Activated naive CD4-positive, alpha-beta T cell (primary cell): ENCODE data around the gene PBXIP1.

Source experiments
- DNase-seq, 4 experiments: peaks; one replicate each; lab custom pipeline; 2025; lab: John Stamatoyannopoulos, UW

Gene PBXIP1

DNA sequence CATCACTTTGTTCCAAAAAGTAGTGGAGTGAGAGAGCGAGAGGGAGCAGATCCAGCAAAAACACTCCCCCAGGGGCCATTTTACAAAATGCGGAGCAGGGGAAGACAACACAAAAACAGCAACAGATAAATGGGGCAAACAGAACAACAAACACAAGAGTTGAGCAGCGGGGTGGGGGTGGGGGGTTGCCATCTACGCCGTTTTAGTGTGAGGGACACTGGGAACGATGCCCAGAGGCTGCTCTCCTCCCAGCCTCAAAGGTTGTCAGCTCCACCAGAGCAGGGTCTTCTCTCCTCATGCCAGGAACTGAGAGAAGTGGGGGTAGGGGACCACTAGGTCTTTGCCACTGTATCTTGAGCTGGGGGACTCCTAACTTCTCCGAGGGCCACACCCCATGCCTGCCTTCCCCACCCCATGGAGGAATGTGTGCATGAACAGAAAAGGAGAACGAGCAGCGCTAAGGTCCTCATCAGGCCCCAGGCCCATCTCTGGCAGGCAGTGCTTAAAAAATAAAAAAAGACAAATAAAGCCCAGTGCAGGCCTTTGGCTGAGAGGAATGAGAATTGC lies 1.3 kb upstream of the PBXIP1 start:
- no peak for DNase-seq

- no peak for DNase-seq
Observed at GRCh38 chr1:154956544-154956941, 644 bp upstream of the PBXIP1 start.

DNA sequence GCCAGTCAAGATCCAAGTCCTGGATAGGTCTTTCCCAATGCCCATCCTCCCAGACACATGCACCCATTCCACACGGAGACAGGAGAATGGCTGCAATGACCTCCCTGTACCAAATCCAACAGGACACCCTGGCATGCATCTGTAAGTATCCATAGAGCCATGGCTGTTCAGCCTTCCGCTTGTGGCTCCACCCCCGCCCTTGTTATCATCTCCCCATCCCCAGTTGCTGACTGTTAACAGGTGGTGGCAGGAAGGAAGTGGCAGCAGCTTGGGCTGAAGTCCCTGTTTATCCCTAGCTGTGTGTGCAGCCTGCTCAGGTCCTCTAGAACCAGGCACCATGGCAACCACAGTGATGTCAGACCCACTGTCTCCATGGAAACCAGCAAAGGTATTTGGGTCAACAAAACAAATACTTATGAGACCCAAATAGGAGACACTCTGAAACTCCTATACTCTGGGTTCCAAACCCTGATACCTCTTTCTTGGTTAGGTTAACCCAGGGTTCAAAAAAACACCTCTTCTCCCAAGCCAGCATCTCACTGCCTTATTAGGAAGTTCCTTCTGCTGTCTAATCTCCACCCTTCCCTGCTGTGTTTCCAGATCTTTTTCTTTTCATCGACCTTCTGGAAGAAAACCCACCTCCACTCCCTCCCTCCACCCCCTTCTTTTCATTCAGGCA lies 721 bp downstream of the PBXIP1 start:
- peak; percentile 21 to 80 (median 61) for DNase-seq

DNA sequence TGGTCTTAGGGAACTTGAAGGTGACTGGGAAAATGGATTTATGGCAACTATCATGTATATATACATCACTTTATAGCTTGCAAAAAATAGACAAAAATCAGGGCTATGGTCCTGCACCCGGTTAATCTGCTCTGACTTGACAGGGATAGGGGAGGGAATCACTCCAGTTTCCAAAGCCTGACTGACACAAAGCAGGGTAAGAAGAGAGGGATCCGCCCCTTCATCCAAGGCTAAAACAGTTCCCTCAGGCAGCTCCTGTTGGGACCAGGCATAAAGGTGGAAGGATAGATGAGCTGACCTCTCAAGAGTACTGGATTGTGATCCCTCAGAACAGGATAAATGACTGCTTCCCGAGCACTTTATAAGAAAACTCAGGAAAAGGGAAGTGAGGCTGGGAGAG lies 1.4 kb downstream of the PBXIP1 start:
- DNase-seq = no peak

GRCh38 chr1:154953611-154954038 lies 2.3 kb downstream of the PBXIP1 start:
- DNase-seq = no peak

- DNase-seq = no peak
Observed at GRCh38 chr1:154952664-154953063, 3.2 kb downstream of the PBXIP1 start.

- peak in 3 of 4 experiments; percentile 20 to 51 (median 23) for DNase-seq
Observed at GRCh38 chr1:154951901-154952657, 3.8 kb downstream of the PBXIP1 start.

DNA sequence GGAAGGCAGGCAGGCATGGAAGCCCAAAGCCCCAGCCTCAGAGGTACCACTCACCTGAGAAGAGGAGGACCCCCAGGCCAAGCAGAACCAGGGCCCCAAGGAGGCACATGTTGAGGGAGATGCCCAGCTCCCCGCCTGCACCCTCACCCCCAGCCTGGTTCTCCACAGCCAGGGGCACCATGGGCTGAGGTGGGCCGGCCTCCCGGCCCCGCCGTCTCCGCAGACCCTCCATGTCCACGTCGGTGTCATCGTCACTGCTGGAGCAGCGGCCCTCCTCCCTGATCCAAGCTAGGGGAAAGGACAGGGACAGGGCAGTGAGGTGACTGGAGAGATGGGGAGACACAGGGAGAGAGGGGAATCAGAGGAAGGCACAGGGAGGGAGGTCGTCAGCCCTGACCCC lies 7.8 kb downstream of the PBXIP1 start:
- DNase-seq = no peak

DNA sequence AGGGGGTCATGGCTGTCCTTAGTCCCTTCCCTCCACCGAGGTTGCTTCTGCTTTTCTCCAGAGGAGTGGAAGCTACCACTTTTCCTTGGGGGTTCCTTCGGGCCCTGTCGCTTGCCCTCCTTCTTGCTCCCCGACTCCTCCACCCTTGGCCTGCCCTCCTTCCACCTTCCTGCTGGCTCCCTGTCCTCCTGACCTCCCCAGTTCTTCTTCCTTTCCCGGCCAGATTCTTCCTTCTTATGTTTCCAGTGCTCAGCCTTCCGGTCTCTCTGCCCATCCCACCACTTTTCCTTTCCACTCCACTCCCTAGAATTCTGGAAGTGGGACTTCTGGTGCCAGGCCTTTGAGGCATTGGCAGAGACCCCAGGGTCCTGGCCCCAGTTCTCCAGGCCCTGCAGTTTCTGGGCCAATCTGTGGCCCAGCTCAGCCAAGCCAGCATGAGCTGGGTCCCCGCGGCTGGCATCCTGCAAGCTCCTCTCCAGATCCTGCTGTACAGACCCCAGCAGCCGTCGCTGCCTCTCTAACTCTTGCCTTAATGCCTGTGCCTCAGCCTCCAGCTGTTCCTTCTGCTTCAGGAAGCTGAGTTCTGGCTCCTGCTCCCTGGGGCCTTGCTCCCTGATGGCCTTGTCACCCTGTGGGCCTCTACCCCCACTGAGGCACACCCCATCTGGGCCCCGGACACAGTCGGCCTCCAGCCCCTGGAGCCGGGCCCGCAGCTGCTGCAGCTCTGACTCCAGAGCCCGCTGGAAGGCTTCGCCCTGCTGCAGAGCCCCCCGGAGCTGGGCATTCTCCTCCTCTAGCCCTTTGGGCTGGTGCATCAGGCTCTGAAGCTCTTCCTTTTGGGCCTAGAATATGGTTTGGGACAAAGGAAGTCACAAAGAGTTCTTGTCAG lies 9.7 kb downstream of the PBXIP1 start:
- DNase-seq = no peak

- no peak for DNase-seq
Observed at GRCh38 chr1:154945160-154945961, 10.5 kb downstream of the PBXIP1 start.

- no peak for DNase-seq
Observed at GRCh38 chr1:154944401-154945159, 11.3 kb downstream of the PBXIP1 start.

- no peak for DNase-seq
Observed at GRCh38 chr1:154943649-154944400, 12.1 kb downstream of the PBXIP1 start.

GRCh38 chr1:154941333-154942013 lies 14.4 kb downstream of the PBXIP1 start:
- no peak for DNase-seq

- DNase-seq = no peak
Observed at GRCh38 chr1:154940651-154941194, 15.2 kb downstream of the PBXIP1 start.

- no peak for DNase-seq
Observed at GRCh38 chr1:154940213-154940560, 15.7 kb downstream of the PBXIP1 start.

DNA sequence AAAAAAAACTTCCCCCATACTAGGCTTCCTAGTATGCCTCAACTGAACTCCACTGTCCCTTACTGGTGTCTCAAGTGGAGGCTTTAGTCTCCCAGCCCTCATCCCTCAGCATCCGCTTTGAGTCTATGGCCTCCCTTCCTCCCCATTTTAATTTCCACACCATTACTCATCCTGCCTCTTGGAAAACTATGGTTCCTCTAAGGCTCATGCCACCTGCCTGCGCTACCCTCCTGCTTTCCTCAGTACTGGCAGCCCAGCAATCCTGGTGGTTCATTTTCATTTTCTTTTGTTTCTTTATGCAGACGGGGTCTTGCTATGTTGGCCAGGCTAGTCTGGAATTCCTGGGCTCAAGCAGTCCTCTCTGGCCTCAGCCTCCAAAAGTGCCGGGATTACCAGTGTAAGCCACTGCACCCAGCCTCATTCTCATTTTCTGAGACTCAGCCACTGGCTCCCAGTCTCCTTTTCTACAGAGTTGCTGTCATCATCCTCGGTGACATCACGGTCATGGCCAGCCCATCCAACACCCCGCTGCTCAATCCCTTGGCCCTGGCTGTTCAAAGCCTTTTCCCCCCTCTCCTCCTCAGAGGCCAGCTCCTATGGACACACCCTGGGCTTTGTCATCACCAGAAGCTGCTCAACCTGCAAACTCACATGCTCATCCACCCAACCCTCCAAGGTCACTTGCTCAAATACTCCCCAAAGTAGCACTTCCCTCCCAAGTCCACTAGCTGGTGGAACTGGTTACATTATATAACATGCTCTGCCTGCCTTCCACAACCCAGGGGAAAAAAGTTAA lies 17.1 kb downstream of the PBXIP1 start:
- DNase-seq = no peak

- no peak for DNase-seq
Observed at GRCh38 chr1:154937988-154938386, 17.9 kb downstream of the PBXIP1 start.
